Neuronal stem cell (in vitro differentiated cells): Measurements from ENCODE around the gene LORICRIN.

ENCODE experiments used
- DNase-seq: peaks from one replicate; pipeline ENCODE4 v3.0.0-alpha.2; 2013; ENCODE audit warnings: low spot score
- H2AFZ ChIP-seq: one replicate; pipeline ENCODE4 v1.6.1; 2013; ENCODE audit warnings: mild to moderate bottlenecking, low read length, inconsistent platforms
- H2AK5ac ChIP-seq: 2 replicates; pipeline ENCODE4 v1.6.1; 2013; ENCODE audit warnings: low read depth, mild to moderate bottlenecking, inconsistent platforms, low read length, moderate library complexity, mixed read lengths
- H2BK120ac ChIP-seq: 2 replicates; pipeline ENCODE4 v1.6.1; 2013; ENCODE audit warnings: low read depth, mild to moderate bottlenecking, inconsistent platforms, low read length, moderate library complexity, mixed read lengths
- H2BK12ac ChIP-seq: one replicate; pipeline ENCODE4 v1.6.1; 2013; ENCODE audit warnings: low read length, inconsistent platforms
- H2BK15ac ChIP-seq: 2 replicates; pipeline ENCODE4 v1.6.1; 2013; ENCODE audit warnings: mild to moderate bottlenecking, low read length, inconsistent platforms, mixed read lengths
- H2BK5ac ChIP-seq: one replicate; pipeline ENCODE4 v1.6.1; 2013; ENCODE audit warnings: inconsistent platforms, mild to moderate bottlenecking, low read length, moderate library complexity
- H3K14ac ChIP-seq: one replicate; pipeline ENCODE4 v1.6.1; 2013; ENCODE audit warnings: low read length, inconsistent platforms
- H3K18ac ChIP-seq: 2 replicates; pipeline ENCODE4 v1.6.1; 2013; ENCODE audit warnings: low read length, inconsistent platforms
- H3K23ac ChIP-seq: 2 replicates; pipeline ENCODE4 v1.6.1; 2013; ENCODE audit warnings: low read depth, mild to moderate bottlenecking, mixed read lengths, low read length, inconsistent platforms; ENCODE audit not compliant: poor library complexity
- H3K27ac ChIP-seq: replicated peaks from 3 replicates; pipeline ENCODE4 v1.5.1; 2013; ENCODE audit warnings: low read length, inconsistent platforms
- H3K27me3 ChIP-seq, 3 experiments: 2 replicates each; pipeline ENCODE4 v1.6.1; 2013; ENCODE audit warnings: low read length in 3 of 3, mild to moderate bottlenecking in 2 of 3, inconsistent platforms in 1 of 3, low read depth in 1 of 3, mixed read lengths in 1 of 3, moderate library complexity in 1 of 3; ENCODE audit not compliant: control insufficient read depth in 3 of 3, insufficient read depth in 3 of 3
- H3K36me3 ChIP-seq, 2 donors: replicated peaks in 1 of 2; 2 replicates each; pipeline ENCODE4 v1.6.1; 2013; ENCODE audit warnings: low read length in 2 of 2; ENCODE audit not compliant: control insufficient read depth in 2 of 2, insufficient read depth in 2 of 2
- H3K4ac ChIP-seq: 2 replicates; pipeline ENCODE4 v1.6.1; 2013; ENCODE audit warnings: inconsistent platforms, mild to moderate bottlenecking, low read length, moderate library complexity
- H3K4me1 ChIP-seq, 2 donors: 1 replicate in 1 of 2; 2 replicates in 1 of 2; pipeline ENCODE4 v1.6.1; 2013; ENCODE audit warnings: low read length in 2 of 2, low read depth in 1 of 2; ENCODE audit not compliant: control insufficient read depth in 2 of 2, insufficient read depth in 1 of 2
- H3K4me2 ChIP-seq: one replicate; pipeline ENCODE4 v1.6.1; 2013; ENCODE audit warnings: mild to moderate bottlenecking, low read length, inconsistent platforms; ENCODE audit not compliant: insufficient read depth, poor library complexity, severe bottlenecking
- H3K4me3 ChIP-seq, 2 donors: 2 replicates each; pipeline ENCODE4 v1.5.1; 2013; ENCODE audit warnings: low read length in 2 of 2, mild to moderate bottlenecking in 2 of 2, inconsistent platforms in 1 of 2, moderate library complexity in 1 of 2
- H3K79me1 ChIP-seq: one replicate; pipeline ENCODE4 v1.6.1; 2013; ENCODE audit warnings: low read depth, mild to moderate bottlenecking, inconsistent platforms, low read length, moderate library complexity
- H3K9ac ChIP-seq: one replicate; pipeline ENCODE4 v1.6.1; 2013; ENCODE audit warnings: mild to moderate bottlenecking, low read depth, low read length, inconsistent platforms; ENCODE audit not compliant: poor library complexity
- H3K9me3 ChIP-seq, 2 donors: replicated peaks in 1 of 2; 2 replicates each; pipeline versions ENCODE3 to v1.6.1; 2013; ENCODE audit warnings: low read length in 2 of 2, mild to moderate bottlenecking in 2 of 2, inconsistent platforms in 1 of 2, low read depth in 1 of 2, mixed read lengths in 1 of 2, moderate library complexity in 1 of 2; ENCODE audit not compliant: control insufficient read depth in 2 of 2, insufficient read depth in 1 of 2
- H4K8ac ChIP-seq: one replicate; pipeline ENCODE4 v1.6.1; 2013; ENCODE audit warnings: low read depth, mild to moderate bottlenecking, inconsistent platforms, low read length, moderate library complexity
- H4K91ac ChIP-seq: one replicate; pipeline ENCODE4 v1.6.1; 2013; ENCODE audit warnings: low read length, low read depth, mild to moderate bottlenecking, inconsistent platforms; ENCODE audit not compliant: poor library complexity
- WGBS, 2 donors: extraction: QIAGEN DNeasy Blood & Tissue Kit; methylation state at CpG; one replicate each; pipeline ENCODE4 v1.1.7; 2013; ENCODE audit warnings: missing lambda C conversion rate in 2 of 2, mixed read lengths in 1 of 2; ENCODE audit not compliant: insufficient read length in 2 of 2, insufficient replicate concordance in 1 of 2; ENCODE audit errors: extremely low coverage in 2 of 2; 5-methylcytosine and 5-hydroxymethylcytosine counted together

LORICRIN gene

DNA sequence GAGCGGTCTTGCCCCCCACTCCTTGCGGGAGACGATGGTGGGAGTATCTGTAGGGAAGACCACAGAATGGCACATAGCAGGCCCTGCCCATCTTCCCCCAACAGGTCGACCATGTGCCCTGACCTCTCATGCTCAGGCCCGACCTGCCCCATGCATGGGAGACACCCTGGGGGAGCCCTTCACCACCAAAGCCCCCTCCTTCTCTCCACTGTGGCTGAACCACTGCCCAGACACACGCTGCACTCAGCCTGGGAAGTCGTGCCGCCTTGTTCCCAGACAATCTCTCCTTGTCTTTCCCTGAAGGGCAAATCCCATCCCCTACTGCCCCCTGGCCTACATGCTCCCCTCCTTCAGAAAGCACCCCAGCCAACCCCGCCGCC lies 47.7 kb downstream of the LORICRIN start:
- DNase-seq, result no peak
- H3K9ac ChIP-seq, result no peak overlapping the region
- peaks cover 0 to 14% (median 0%) of the 10 kb centered on the region in 3 experiments for H3K27me3 ChIP-seq

DNA sequence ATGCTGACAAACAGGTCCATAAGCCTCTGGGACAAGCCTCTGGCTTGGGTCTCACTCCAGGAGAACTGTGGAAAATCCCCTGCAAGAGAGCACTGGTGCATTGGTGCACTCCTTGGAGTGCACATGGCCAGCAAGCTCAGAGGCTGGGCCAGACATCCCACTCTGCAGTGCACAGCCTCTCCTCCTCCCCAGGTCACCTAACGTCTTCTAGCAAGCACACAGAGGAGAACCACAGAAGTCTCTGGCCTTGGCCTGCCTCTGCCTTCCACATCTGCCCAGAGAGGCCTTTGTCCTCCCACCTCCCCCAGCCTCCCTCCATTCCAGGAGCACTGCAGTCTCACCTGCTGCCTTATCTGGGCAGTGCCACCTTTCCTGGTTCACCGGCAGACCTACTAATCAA lies 49.1 kb downstream of the LORICRIN start:
- Histone ChIP-seq H2AK5ac (no peak overlapping the region), H3K4me2 (no peak overlapping the region), H3K36me3 (no peaks in the 10 kb centered on the region), H3K27me3 (peaks cover 0 to 14% (median 0%) of the 10 kb centered on the region in 3 experiments), H2BK12ac (no peak overlapping the region), H4K91ac (no peak overlapping the region), H3K18ac (no peak overlapping the region), H3K9me3 (no peaks in the 10 kb centered on the region), H2BK15ac (no peak overlapping the region), H3K4me3 (no peak overlapping the region), H3K14ac (no peak overlapping the region), H4K8ac (no peak overlapping the region), H3K4ac (no peak overlapping the region), H2BK5ac (no peak overlapping the region), H2AFZ (no peak overlapping the region), H3K9ac (no peak overlapping the region), H3K79me1 (no peaks in the 10 kb centered on the region), H2BK120ac (no peak overlapping the region), H3K23ac (peak overlapping the region; percentile 44), H3K27ac (no peak overlapping the region), H3K4me1 (no peaks in the 10 kb centered on the region)
- WGBS, 2 donors, result no CpG with 5 or more reads among the region's 2 CpGs
- no peak for DNase-seq

More for the DNA sequence above, 47.7 kb downstream of the LORICRIN start:
- Histone ChIP-seq H3K18ac (peak overlapping the region; percentile 84), H3K4me2 (no peak overlapping the region), H2BK15ac (no peak overlapping the region), H3K4me1 (no peaks in the 10 kb centered on the region), H3K9me3 (no peaks in the 10 kb centered on the region), H3K36me3 (no peaks in the 10 kb centered on the region), H3K79me1 (no peaks in the 10 kb centered on the region), H2BK5ac (no peak overlapping the region), H2AFZ (no peak overlapping the region), H2AK5ac (no peak overlapping the region), H2BK12ac (no peak overlapping the region), H3K27ac (no peak overlapping the region), H3K14ac (no peak overlapping the region), H3K23ac (peak overlapping the region; percentile 67), H3K4ac (no peak overlapping the region), H4K91ac (no peak overlapping the region), H4K8ac (no peak overlapping the region), H3K4me3 (no peak overlapping the region), H2BK120ac (no peak overlapping the region)
- WGBS, 2 donors, result no CpG with 5 or more reads among the region's 10 CpGs

DNA sequence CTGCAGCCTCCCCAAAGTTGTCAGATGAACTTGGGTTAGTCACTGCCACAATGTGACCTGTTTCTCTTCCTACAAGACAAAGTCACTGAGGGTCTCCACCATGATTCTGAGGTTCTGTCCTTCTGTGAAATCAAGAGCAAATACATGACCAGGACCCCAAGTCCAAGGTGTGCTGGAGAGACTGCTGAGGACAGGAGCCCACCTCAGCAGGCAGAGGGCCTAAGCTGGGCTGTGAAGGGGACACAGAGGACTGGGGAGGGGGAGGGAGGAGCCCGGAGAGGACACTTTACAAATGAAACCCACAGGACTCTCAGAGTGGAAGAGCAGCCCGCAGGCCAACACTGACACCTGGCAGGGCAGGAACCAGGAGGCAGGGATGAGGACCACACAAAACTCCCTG lies 50.0 kb downstream of the LORICRIN start:
- no CpG with 5 or more reads among the region's 2 CpGs for WGBS, 2 donors
- H3K14ac ChIP-seq, result no peak overlapping the region
- H2AK5ac ChIP-seq, result no peak overlapping the region
- H4K91ac ChIP-seq, result no peak overlapping the region
- peak overlapping the region in 1 of 2 donors; percentile 26 for H3K4me3 ChIP-seq
- H3K9ac ChIP-seq, result no peak overlapping the region
- no peaks in the 10 kb centered on the region for H3K36me3 ChIP-seq
- no peaks in the 10 kb centered on the region for H3K79me1 ChIP-seq
- no peak overlapping the region for H3K23ac ChIP-seq
- H3K4me2 ChIP-seq, result no peak overlapping the region
- no peak overlapping the region for H2AFZ ChIP-seq
- no peak overlapping the region for H2BK120ac ChIP-seq
- no peak overlapping the region for H2BK5ac ChIP-seq
- no peak overlapping the region for H2BK15ac ChIP-seq
- H3K4ac ChIP-seq, result no peak overlapping the region
- H3K27ac ChIP-seq, result no peak overlapping the region
- H3K18ac ChIP-seq, result peak overlapping the region; percentile 48
- no peaks in the 10 kb centered on the region for H3K4me1 ChIP-seq
- H2BK12ac ChIP-seq, result no peak overlapping the region
- peaks cover 0 to 11% (median 0%) of the 10 kb centered on the region in 3 experiments for H3K27me3 ChIP-seq
- no peak overlapping the region for H4K8ac ChIP-seq
- no peaks in the 10 kb centered on the region for H3K9me3 ChIP-seq
- DNase-seq, result no peak

DNA sequence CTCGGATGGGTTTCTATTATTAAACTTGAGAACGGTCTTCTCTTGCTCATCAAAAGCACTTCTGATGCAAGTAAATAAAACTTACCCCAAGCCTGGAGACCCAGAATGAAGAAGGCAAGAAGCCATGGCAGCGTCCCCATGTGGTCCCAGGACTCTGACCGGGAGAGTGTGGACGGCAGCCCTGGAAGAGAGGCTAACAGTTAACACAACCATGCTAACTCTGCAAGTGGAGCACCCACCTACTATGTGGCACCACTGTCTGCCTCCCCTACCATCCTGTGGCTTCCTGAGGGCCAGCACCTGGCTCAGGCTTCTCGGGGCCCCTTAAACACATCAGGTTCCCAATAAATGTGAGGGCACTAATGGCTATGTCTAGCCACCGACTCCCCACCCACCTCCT lies 51.0 kb downstream of the LORICRIN start:
- WGBS, 2 donors, result no CpG with 5 or more reads among the region's 7 CpGs

More for the DNA sequence above, 51.0 kb downstream of the LORICRIN start:
- Histone ChIP-seq H3K36me3 (no peaks in the 10 kb centered on the region), H3K9me3 (no peaks in the 10 kb centered on the region), H3K4ac (no peak overlapping the region), H3K23ac (no peak overlapping the region), H3K79me1 (no peaks in the 10 kb centered on the region), H2BK5ac (no peak overlapping the region), H2BK12ac (no peak overlapping the region), H2BK15ac (no peak overlapping the region), H2AFZ (no peak overlapping the region), H3K4me1 (no peaks in the 10 kb centered on the region), H3K27me3 (peaks cover 0 to 10% (median 0%) of the 10 kb centered on the region in 3 experiments), H3K18ac (no peak overlapping the region), H3K27ac (no peak overlapping the region), H4K91ac (no peak overlapping the region), H2BK120ac (no peak overlapping the region), H3K14ac (no peak overlapping the region), H3K4me2 (no peak overlapping the region), H3K4me3 (no peak overlapping the region), H4K8ac (no peak overlapping the region), H3K9ac (no peak overlapping the region), H2AK5ac (no peak overlapping the region)
- DNase-seq, result no peak
